WTC11 (cell line): Measurements from ENCODE around the gene RPS6KL1. TPM values are rescaled to one million over a fixed set of nuclear protein-coding genes. Genes with fewer than 3 reads are reported as not detected.

ENCODE experiments used
- ATAC-seq: fragments of 200-7000 bp; cut with Tn5 transposase; 2 replicates; pipeline ENCODE4 v1.10.0; 2021; ENCODE audit warnings: mild to moderate bottlenecking, moderate library complexity
- CTCF ChIA-PET: fragments of 300-600 bp; sonication (Branson Sonifier 250); formaldehyde crosslinking; loops from one replicate; lab custom pipeline; 2021; ENCODE audit warnings: antibody characterized with exemption; lab: Charles Lee
- POLR2A ChIA-PET: fragments of 350-600 bp; sonication (Branson Sonifier 250); formaldehyde crosslinking; loops from one replicate; lab custom pipeline; 2021; ENCODE audit warnings: antibody characterized with exemption; lab: Charles Lee
- DNase-seq: peaks from one replicate; pipeline ENCODE4 v3.0.0; 2021; ENCODE audit warnings: low spot score
- H3K27ac Mint-ChIP-seq: 2 replicates; pipeline ENCODE4 v1.8.0; 2021; ENCODE audit warnings: mixed read lengths
- H3K27me3 Mint-ChIP-seq: 2 replicates; pipeline ENCODE4 v1.8.0; 2021; ENCODE audit warnings: low read depth, mild to moderate bottlenecking, moderate library complexity, mixed read lengths
- H3K36me3 Mint-ChIP-seq: 2 replicates; pipeline ENCODE4 v1.8.0; 2021; ENCODE audit warnings: mixed read lengths
- H3K4me1 Mint-ChIP-seq: 2 replicates; pipeline ENCODE4 v1.8.0; 2022; ENCODE audit warnings: mixed read lengths
- H3K4me3 Mint-ChIP-seq: 2 replicates; pipeline ENCODE4 v1.8.0; 2021; ENCODE audit warnings: mild to moderate bottlenecking, moderate library complexity, mixed read lengths
- H3K9me3 Mint-ChIP-seq: 2 replicates; pipeline ENCODE4 v1.8.0; 2021; ENCODE audit warnings: mixed read lengths
- ARID4B ChIP-seq: sonication (generic); formaldehyde crosslinking; IDR thresholded peaks from 2 replicates; pipeline ENCODE4 v1.8.0; 2023; ENCODE audit warnings: missing genetic modification reagents, mild to moderate bottlenecking, borderline replicate concordance
- ATF1 ChIP-seq: sonication (generic); formaldehyde crosslinking; IDR thresholded peaks from 2 replicates; pipeline ENCODE4 v1.8.1; 2023; ENCODE audit warnings: mild to moderate bottlenecking, moderate library complexity, missing genetic modification reagents
- ATF6 ChIP-seq: sonication (generic); formaldehyde crosslinking; IDR thresholded peaks from 2 replicates; pipeline ENCODE4 v1.8.1; 2023; ENCODE audit warnings: mild to moderate bottlenecking, missing genetic modification reagents
- ESRRA ChIP-seq: sonication (generic); formaldehyde crosslinking; IDR thresholded peaks from 2 replicates; pipeline ENCODE4 v1.8.1; 2022; ENCODE audit warnings: mild to moderate bottlenecking, missing genetic modification reagents, borderline replicate concordance
- FOXP1 ChIP-seq: sonication (generic); formaldehyde crosslinking; IDR thresholded peaks from 2 replicates; pipeline ENCODE4 v1.8.0; 2022; ENCODE audit warnings: missing genetic modification reagents, mild to moderate bottlenecking, moderate library complexity, borderline replicate concordance
- GTF2I ChIP-seq: fragments of 250-450 bp; sonication (Bioruptor Pico); conservative IDR thresholded peaks from 2 replicates; pipeline ENCODE4 v1.4.0; 2021; ENCODE audit warnings: mild to moderate bottlenecking
- HMGA2 ChIP-seq: fragments of 250-450 bp; sonication (Bioruptor Pico); IDR thresholded peaks from 2 replicates; pipeline ENCODE4 v1.4.0; 2021; ENCODE audit warnings: mild to moderate bottlenecking, moderate library complexity
- MAX ChIP-seq: sonication (generic); formaldehyde crosslinking; IDR thresholded peaks from 2 replicates; pipeline ENCODE4 v1.8.0; 2022; ENCODE audit warnings: mild to moderate bottlenecking, missing genetic modification reagents
- NFATC4 ChIP-seq: fragments of 250-450 bp; sonication (Bioruptor Pico); IDR thresholded peaks from 2 replicates; pipeline ENCODE4 v1.9.0; 2021; ENCODE audit warnings: mild to moderate bottlenecking
- NFE2L1 ChIP-seq: sonication (generic); formaldehyde crosslinking; IDR thresholded peaks from 2 replicates; pipeline ENCODE4 v1.8.1; 2023; ENCODE audit warnings: missing genetic modification reagents
- NR1H2 ChIP-seq: sonication (generic); formaldehyde crosslinking; IDR thresholded peaks from 2 replicates; pipeline ENCODE4 v1.9.0; 2021; ENCODE audit warnings: mild to moderate bottlenecking, moderate library complexity, missing genetic modification reagents
- NR2C2 ChIP-seq: sonication (generic); formaldehyde crosslinking; IDR thresholded peaks from 2 replicates; pipeline ENCODE4 v1.8.0; 2022; ENCODE audit warnings: mild to moderate bottlenecking, missing genetic modification reagents
- NR3C1 ChIP-seq: sonication (generic); formaldehyde crosslinking; conservative IDR thresholded peaks from 2 replicates; pipeline ENCODE4 v1.8.1; 2023; ENCODE audit warnings: low read depth, mild to moderate bottlenecking, missing genetic modification reagents
- SMAD3 ChIP-seq: sonication (generic); formaldehyde crosslinking; IDR thresholded peaks from 2 replicates; pipeline ENCODE4 v1.8.0; 2022; ENCODE audit warnings: missing genetic modification reagents, mild to moderate bottlenecking, borderline replicate concordance
- STAT6 ChIP-seq: sonication (generic); formaldehyde crosslinking; conservative IDR thresholded peaks from 2 replicates; pipeline ENCODE4 v1.8.1; 2023; ENCODE audit warnings: mild to moderate bottlenecking, low read depth, missing genetic modification reagents, moderate library complexity
- TP53 ChIP-seq: sonication (generic); formaldehyde crosslinking; IDR thresholded peaks from 2 replicates; pipeline ENCODE4 v1.8.1; 2023; ENCODE audit warnings: mild to moderate bottlenecking, missing genetic modification reagents
- ZNF121 ChIP-seq: sonication (generic); formaldehyde crosslinking; IDR thresholded peaks from 2 replicates; pipeline ENCODE4 v1.8.0; 2023; ENCODE audit warnings: missing genetic modification reagents
- ZNF263 ChIP-seq: sonication (generic); formaldehyde crosslinking; IDR thresholded peaks from 2 replicates; pipeline ENCODE4 v1.8.1; 2022; ENCODE audit warnings: low read depth, mild to moderate bottlenecking, moderate library complexity, missing genetic modification reagents
- ZNF425 ChIP-seq: fragments of 250-450 bp; sonication (Bioruptor Pico); conservative IDR thresholded peaks from 2 replicates; pipeline ENCODE4 v1.9.0; 2021; ENCODE audit warnings: mild to moderate bottlenecking
- total RNA-seq: library from RNA; stranded (reverse); gene quantifications from 3 replicates; pipeline ENCODE4 v1.2.3, GENCODE V29; 2021
- TF ChIP-seq, protein P1 (sequence below): sonication (generic); formaldehyde crosslinking; IDR thresholded peaks from 2 replicates; pipeline ENCODE4 v1.8.1; 2022; ENCODE audit warnings: mild to moderate bottlenecking, missing genetic modification reagents, moderate library complexity, borderline replicate concordance
- TF ChIP-seq, protein P2 (sequence below): sonication (generic); formaldehyde crosslinking; IDR thresholded peaks from 2 replicates; pipeline ENCODE4 v1.8.0; 2022; ENCODE audit warnings: mild to moderate bottlenecking, missing genetic modification reagents

Gene RPS6KL1
- total RNA-seq, 1 experiment from 2014 or later, result 10.6 TPM

DNA sequence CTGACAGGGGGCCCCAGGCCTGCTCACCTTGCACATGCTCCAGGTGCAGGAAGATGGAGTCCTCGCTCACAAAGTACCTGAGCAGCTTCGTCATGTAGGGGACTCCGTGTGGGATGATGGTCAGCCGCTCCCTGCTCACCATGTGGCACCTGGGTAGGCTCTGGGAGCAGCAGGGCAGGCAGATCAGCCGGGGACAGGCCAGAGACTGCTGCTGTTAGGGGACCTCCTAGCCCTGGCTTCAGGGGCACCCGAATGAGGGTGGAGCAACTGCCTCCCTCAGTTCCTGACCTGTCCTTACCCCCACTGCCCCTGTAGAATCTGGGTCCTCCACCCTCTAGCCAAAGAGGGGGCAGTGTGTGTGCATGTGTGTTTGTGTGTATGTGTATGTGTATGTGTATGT is 11.8 kb downstream of the RPS6KL1 start (continued):
- TF ChIP-seq ZNF425 (no peak), SMAD3 (CRISPR knock-in tag) (no peak), TP53 (CRISPR knock-in tag) (no peak), ARID4B (CRISPR knock-in tag) (no peak)

DNA sequence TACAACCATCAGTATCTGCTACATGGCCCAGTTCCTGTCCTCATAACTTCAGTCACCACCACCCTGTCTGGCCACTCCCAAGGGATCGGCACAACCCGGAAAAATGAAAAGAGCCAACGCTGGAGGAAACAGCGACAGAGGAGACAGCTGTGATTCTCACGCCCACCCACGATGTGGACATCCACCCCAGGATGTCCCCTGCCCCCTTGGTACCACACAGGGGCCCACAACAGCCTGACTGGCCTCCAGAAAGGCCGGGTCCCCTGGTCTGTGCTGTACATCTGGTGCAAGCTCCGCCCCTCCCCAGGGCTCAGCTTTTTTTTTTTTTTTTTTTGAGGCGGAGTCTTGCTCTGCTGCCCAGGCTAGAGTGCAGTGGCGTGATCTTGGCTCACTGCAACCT is 12.5 kb downstream of the RPS6KL1 start:
- Mint-ChIP-seq H3K4me3 (no peak overlapping the region), H3K36me3 (no peaks in the 10 kb centered on the region), H3K4me1 (no peaks in the 10 kb centered on the region), H3K27me3 (no peaks in the 10 kb centered on the region), H3K9me3 (no peaks in the 10 kb centered on the region), H3K27ac (no peak overlapping the region)
- ChIA-PET POLR2A (no interaction called here), CTCF (interaction anchor here (1.0 to 2.4 kb wide), 3 partner anchors 34 to 154 kb away, joined by 5 to 6 read pairs (median 5); partner anchors contain the start of gene ACYP1)
- TF ChIP-seq, protein P1, sequence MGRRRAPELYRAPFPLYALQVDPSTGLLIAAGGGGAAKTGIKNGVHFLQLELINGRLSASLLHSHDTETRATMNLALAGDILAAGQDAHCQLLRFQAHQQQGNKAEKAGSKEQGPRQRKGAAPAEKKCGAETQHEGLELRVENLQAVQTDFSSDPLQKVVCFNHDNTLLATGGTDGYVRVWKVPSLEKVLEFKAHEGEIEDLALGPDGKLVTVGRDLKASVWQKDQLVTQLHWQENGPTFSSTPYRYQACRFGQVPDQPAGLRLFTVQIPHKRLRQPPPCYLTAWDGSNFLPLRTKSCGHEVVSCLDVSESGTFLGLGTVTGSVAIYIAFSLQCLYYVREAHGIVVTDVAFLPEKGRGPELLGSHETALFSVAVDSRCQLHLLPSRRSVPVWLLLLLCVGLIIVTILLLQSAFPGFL (CRISPR knock-in tag), result no peak
- no peak for TF ChIP-seq FOXP1
- TF ChIP-seq, protein P2, sequence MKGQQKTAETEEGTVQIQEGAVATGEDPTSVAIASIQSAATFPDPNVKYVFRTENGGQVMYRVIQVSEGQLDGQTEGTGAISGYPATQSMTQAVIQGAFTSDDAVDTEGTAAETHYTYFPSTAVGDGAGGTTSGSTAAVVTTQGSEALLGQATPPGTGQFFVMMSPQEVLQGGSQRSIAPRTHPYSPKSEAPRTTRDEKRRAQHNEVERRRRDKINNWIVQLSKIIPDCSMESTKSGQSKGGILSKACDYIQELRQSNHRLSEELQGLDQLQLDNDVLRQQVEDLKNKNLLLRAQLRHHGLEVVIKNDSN, result no peak
- DNase-seq (no peak), ATAC-seq (no peak)

- DNase-seq (no peak), ATAC-seq (no peak)
- Mint-ChIP-seq H3K4me1 (no peaks in the 10 kb centered on the region), H3K27me3 (no peaks in the 10 kb centered on the region), H3K4me3 (no peak overlapping the region), H3K27ac (no peak overlapping the region), H3K36me3 (no peaks in the 10 kb centered on the region), H3K9me3 (no peaks in the 10 kb centered on the region)
- POLR2A ChIA-PET, result no interaction called here
- CTCF ChIA-PET, result interaction anchor here (1.2 kb wide), 1 partner anchor 49 kb away, joined by 6 read pairs; no protein-coding TSS in a partner anchor
- TF ChIP-seq ZNF263 (CRISPR knock-in tag) (no peak), MAX (CRISPR knock-in tag) (no peak), GTF2I (CRISPR knock-in tag) (no peak), NR2C2 (CRISPR knock-in tag) (no peak), HMGA2 (CRISPR knock-in tag) (no peak), STAT6 (CRISPR knock-in tag) (no peak), NFE2L1 (CRISPR knock-in tag) (no peak), ZNF121 (no peak), NR3C1 (CRISPR knock-in tag) (no peak), NFATC4 (CRISPR knock-in tag) (no peak), ESRRA (CRISPR knock-in tag) (no peak), ATF1 (no peak), NR1H2 (no peak), SMAD3 (CRISPR knock-in tag) (no peak), ATF6 (CRISPR knock-in tag) (no peak)
These were observed 13.1 kb downstream of the RPS6KL1 start for GRCh38 chr14:74909911-74910310.
